K562 (cell line): Measurements from ENCODE around the gene PRTFDC1.

Source experiments
- KDM4B ChIP-seq, 2 experiments: fragments of 450-650 bp in 1 of 2; sonication (generic) in 1 of 2; IDR thresholded peaks; 2 replicates each; pipeline ENCODE4 v1.6.1; 2016 to 2017; ENCODE audit warnings: borderline replicate concordance in 2 of 2, antibody characterized with exemption in 1 of 2, low read depth in 1 of 2, mild to moderate bottlenecking in 1 of 2
- TAF1 ChIP-seq: IDR thresholded peaks from 2 replicates; pipeline ENCODE4 v1.6.1; 2011; ENCODE audit warnings: mild to moderate bottlenecking, low read length, moderate library complexity; ENCODE audit not compliant: insufficient read depth, control insufficient read depth, severe bottlenecking; ENCODE audit errors: extremely low read depth
- ZNF274 ChIP-seq: IDR thresholded peaks from 2 replicates; pipeline ENCODE4 v1.6.1; 2011; ENCODE audit warnings: low read depth, mild to moderate bottlenecking, low read length, moderate library complexity, borderline replicate concordance
- ZNF785 ChIP-seq: fragments of 250-450 bp; sonication (Bioruptor Pico); IDR thresholded peaks from 2 replicates; pipeline ENCODE4 v1.4.0; 2020; ENCODE audit warnings: mild to moderate bottlenecking
- TF ChIP-seq, protein P1 (sequence below), 3 experiments: IDR thresholded peaks in 2 of 3; conservative IDR thresholded peaks in 1 of 3; 2 replicates each; pipeline ENCODE4 v1.5.1; 2011 to 2012; ENCODE audit warnings: low read length in 3 of 3, mild to moderate bottlenecking in 3 of 3, control low read depth in 2 of 3, improper control_type of control experiment in 1 of 3, inconsistent platforms in 1 of 3, low read depth in 1 of 3, mixed read lengths in 1 of 3, moderate library complexity in 1 of 3; ENCODE audit not compliant: insufficient read depth in 2 of 3

DNA sequence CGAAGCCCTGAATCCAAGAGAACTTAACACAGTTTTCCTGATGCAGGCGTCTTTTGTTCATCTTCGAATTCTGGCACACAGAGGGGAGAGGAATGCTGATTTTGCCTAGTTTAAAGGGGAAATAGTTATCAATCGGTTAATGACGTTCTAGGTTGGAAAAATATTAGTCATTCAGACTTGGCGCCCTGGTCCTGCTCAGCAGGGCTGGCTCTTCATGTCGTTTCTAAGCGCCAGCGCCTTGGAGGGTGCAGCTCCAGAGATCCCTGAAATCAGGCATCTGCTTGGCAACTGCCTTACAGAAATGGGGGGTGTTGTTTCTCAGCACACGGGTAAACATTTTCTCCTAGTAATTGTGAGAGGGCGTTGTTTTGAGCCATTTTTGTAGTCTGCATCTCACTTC is 1.3 kb upstream of the PRTFDC1 start:
- TF ChIP-seq TAF1 (no peak), ZNF274 (no peak), KDM4B (IDR thresholded peaks at IDR 0.05; ENCODE audit: borderline replicate concordance in 2 of 2, low read depth in 1 of 2) (no peak), ZNF785 (no peak)
- TF ChIP-seq, protein P1, sequence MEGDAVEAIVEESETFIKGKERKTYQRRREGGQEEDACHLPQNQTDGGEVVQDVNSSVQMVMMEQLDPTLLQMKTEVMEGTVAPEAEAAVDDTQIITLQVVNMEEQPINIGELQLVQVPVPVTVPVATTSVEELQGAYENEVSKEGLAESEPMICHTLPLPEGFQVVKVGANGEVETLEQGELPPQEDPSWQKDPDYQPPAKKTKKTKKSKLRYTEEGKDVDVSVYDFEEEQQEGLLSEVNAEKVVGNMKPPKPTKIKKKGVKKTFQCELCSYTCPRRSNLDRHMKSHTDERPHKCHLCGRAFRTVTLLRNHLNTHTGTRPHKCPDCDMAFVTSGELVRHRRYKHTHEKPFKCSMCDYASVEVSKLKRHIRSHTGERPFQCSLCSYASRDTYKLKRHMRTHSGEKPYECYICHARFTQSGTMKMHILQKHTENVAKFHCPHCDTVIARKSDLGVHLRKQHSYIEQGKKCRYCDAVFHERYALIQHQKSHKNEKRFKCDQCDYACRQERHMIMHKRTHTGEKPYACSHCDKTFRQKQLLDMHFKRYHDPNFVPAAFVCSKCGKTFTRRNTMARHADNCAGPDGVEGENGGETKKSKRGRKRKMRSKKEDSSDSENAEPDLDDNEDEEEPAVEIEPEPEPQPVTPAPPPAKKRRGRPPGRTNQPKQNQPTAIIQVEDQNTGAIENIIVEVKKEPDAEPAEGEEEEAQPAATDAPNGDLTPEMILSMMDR (IDR thresholded peaks at IDR 0.05 in 2 of 3, conservative IDR thresholded peaks at IDR 0.05 in 1 of 3; ENCODE audit: insufficient read depth in 2 of 3, low read depth in 1 of 3, low read length in 3 of 3), result no peak
